HepG2 (cell line): ENCODE results near the gene PRTN3. TPM values are rescaled to one million over a fixed set of nuclear protein-coding genes. Genes with fewer than 3 reads are reported as not detected.

Source experiments
- AKAP8 ChIP-seq: sonication (generic); formaldehyde crosslinking; IDR thresholded peaks from 2 replicates; pipeline ENCODE4 v1.5.1; 2020; ENCODE audit warnings: mild to moderate bottlenecking, missing genetic modification reagents
- CCDC6 ChIP-seq: sonication (generic); formaldehyde crosslinking; IDR thresholded peaks from 2 replicates; pipeline ENCODE4 v1.8.1; 2022; ENCODE audit warnings: mild to moderate bottlenecking, missing genetic modification reagents, moderate library complexity
- IKZF4 ChIP-seq: sonication (generic); formaldehyde crosslinking; IDR thresholded peaks from 2 replicates; pipeline ENCODE4 v1.5.1; 2020; ENCODE audit warnings: borderline replicate concordance, mild to moderate bottlenecking, low read depth, missing genetic modification reagents; ENCODE audit errors: not compliant biosample characterization
- IRF2 ChIP-seq: IDR thresholded peaks from 2 replicates; pipeline ENCODE4 v1.6.1; 2018; ENCODE audit warnings: missing genetic modification reagents, missing compliant biosample characterization
- ISX ChIP-seq: sonication (generic); formaldehyde crosslinking; conservative IDR thresholded peaks from 2 replicates; pipeline ENCODE4 v1.5.0; 2020; ENCODE audit warnings: missing genetic modification reagents
- MIXL1 ChIP-seq: IDR thresholded peaks from 2 replicates; pipeline ENCODE4 v1.6.1; 2016
- MTF1 ChIP-seq: sonication (generic); formaldehyde crosslinking; IDR thresholded peaks from 2 replicates; pipeline ENCODE4 v1.5.0; 2020; ENCODE audit warnings: missing genetic modification reagents
- MZF1 ChIP-seq: sonication (generic); formaldehyde crosslinking; IDR thresholded peaks from 2 replicates; pipeline ENCODE4 v1.8.1; 2023; ENCODE audit warnings: mild to moderate bottlenecking, missing genetic modification reagents, borderline replicate concordance
- POLR2A ChIP-seq, 2 experiments: IDR thresholded peaks; 2 replicates each; pipeline ENCODE4 v1.6.1; 2011; ENCODE audit warnings: low read depth in 2 of 2, low read length in 2 of 2, mild to moderate bottlenecking in 1 of 2, moderate library complexity in 1 of 2; ENCODE audit not compliant: insufficient read depth in 1 of 2
- POLR2G ChIP-seq: fragments of 200-400 bp; formaldehyde crosslinking; IDR thresholded peaks from 2 replicates; pipeline ENCODE4 v1.6.1; 2018; ENCODE audit warnings: mild to moderate bottlenecking, low read depth, low read length, moderate library complexity
- RFX5 ChIP-seq: IDR thresholded peaks from 2 replicates; pipeline ENCODE4 v1.6.1; 2011; ENCODE audit warnings: low read depth, low read length, improper control_type of control experiment
- SALL2 ChIP-seq: sonication (generic); formaldehyde crosslinking; IDR thresholded peaks from 2 replicates; pipeline ENCODE4 v1.8.1; 2023; ENCODE audit warnings: mild to moderate bottlenecking, missing genetic modification reagents, inconsistent platforms
- SMAD9 ChIP-seq: sonication (generic); formaldehyde crosslinking; IDR thresholded peaks from 2 replicates; pipeline ENCODE4 v1.5.1; 2020; ENCODE audit warnings: mild to moderate bottlenecking, missing genetic modification reagents
- SYNCRIP ChIP-seq: fragments of 200-400 bp; formaldehyde crosslinking; IDR thresholded peaks from 2 replicates; pipeline ENCODE4 v1.6.1; 2018; ENCODE audit warnings: mild to moderate bottlenecking, low read depth, low read length; ENCODE audit not compliant: insufficient read depth
- ZFY ChIP-seq: sonication (generic); formaldehyde crosslinking; IDR thresholded peaks from 2 replicates; pipeline ENCODE4 v1.4.0; 2020; ENCODE audit warnings: missing genetic modification reagents
- ZNF180 ChIP-seq: sonication (generic); formaldehyde crosslinking; IDR thresholded peaks from 2 replicates; pipeline ENCODE4 v1.4.0; 2020; ENCODE audit warnings: low read depth, missing genetic modification reagents, borderline replicate concordance
- ZNF253 ChIP-seq: sonication (generic); formaldehyde crosslinking; IDR thresholded peaks from 2 replicates; pipeline ENCODE4 v1.8.0; 2022; ENCODE audit warnings: mild to moderate bottlenecking, missing genetic modification reagents, borderline replicate concordance
- ZNF556 ChIP-seq: sonication (generic); formaldehyde crosslinking; IDR thresholded peaks from 2 replicates; pipeline ENCODE4 v1.4.0; 2020; ENCODE audit warnings: mild to moderate bottlenecking, missing genetic modification reagents, borderline replicate concordance
- ZNF780A ChIP-seq: sonication (generic); formaldehyde crosslinking; IDR thresholded peaks from 2 replicates; pipeline ENCODE4 v1.8.0; 2022; ENCODE audit warnings: mild to moderate bottlenecking, missing genetic modification reagents, moderate library complexity
- ZNF816 ChIP-seq: sonication (generic); formaldehyde crosslinking; IDR thresholded peaks from 2 replicates; pipeline ENCODE4 v1.8.0; 2022; ENCODE audit warnings: missing genetic modification reagents, mild to moderate bottlenecking, borderline replicate concordance
- ZNF879 ChIP-seq: sonication (generic); formaldehyde crosslinking; IDR thresholded peaks from 2 replicates; pipeline ENCODE4 v1.8.1; 2023; ENCODE audit warnings: missing genetic modification reagents
- polyA plus RNA-seq, 8 experiments: library from polyadenylated mRNA; depleted of rRNA in 3 of 8; stranded (reverse) in 7 of 8; unstranded in 1 of 8; fragments of >200 nt; fragmentation: Illumina TruSeq in 4 of 8; extraction: Trizol in 4 of 8; gene quantifications; 2 replicates each; pipeline versions ENCODE4 v1.2.1 to v1.2.3, GENCODE V29; 2011 to 2016; ENCODE audit warnings: low read depth in 4 of 8, missing spikeins in 1 of 8, mixed read lengths in 1 of 8; ENCODE audit not compliant: insufficient read depth in 1 of 8
- total RNA-seq, 5 experiments: library from RNA; depleted of rRNA; stranded (reverse); fragments of >200 nt; fragmentation: Illumina TruSeq; extraction: Trizol; gene quantifications; 2 replicates each; pipeline ENCODE4 v1.2.3, GENCODE V29; 2016; ENCODE audit warnings: low read depth in 1 of 5
- TF ChIP-seq, protein P1 (sequence below): sonication (generic); formaldehyde crosslinking; IDR thresholded peaks from 2 replicates; pipeline ENCODE4 v1.8.1; 2023; ENCODE audit warnings: mild to moderate bottlenecking, inconsistent platforms, moderate library complexity, missing genetic modification reagents, borderline replicate concordance
- TF ChIP-seq, protein P2 (sequence below): sonication (generic); formaldehyde crosslinking; IDR thresholded peaks from 2 replicates; pipeline ENCODE4 v1.9.0; 2021; ENCODE audit warnings: missing genetic modification reagents, borderline replicate concordance
- TF ChIP-seq, protein P3 (sequence below): sonication (generic); formaldehyde crosslinking; IDR thresholded peaks from 2 replicates; pipeline ENCODE4 v1.4.0; 2020; ENCODE audit warnings: low read depth, missing genetic modification reagents

PRTN3 gene
- total and polyA plus RNA-seq, 2 of the 13 experiments (the other 11 are each of a cell fraction or from before 2014, with no cell fraction given): not detected

DNA sequence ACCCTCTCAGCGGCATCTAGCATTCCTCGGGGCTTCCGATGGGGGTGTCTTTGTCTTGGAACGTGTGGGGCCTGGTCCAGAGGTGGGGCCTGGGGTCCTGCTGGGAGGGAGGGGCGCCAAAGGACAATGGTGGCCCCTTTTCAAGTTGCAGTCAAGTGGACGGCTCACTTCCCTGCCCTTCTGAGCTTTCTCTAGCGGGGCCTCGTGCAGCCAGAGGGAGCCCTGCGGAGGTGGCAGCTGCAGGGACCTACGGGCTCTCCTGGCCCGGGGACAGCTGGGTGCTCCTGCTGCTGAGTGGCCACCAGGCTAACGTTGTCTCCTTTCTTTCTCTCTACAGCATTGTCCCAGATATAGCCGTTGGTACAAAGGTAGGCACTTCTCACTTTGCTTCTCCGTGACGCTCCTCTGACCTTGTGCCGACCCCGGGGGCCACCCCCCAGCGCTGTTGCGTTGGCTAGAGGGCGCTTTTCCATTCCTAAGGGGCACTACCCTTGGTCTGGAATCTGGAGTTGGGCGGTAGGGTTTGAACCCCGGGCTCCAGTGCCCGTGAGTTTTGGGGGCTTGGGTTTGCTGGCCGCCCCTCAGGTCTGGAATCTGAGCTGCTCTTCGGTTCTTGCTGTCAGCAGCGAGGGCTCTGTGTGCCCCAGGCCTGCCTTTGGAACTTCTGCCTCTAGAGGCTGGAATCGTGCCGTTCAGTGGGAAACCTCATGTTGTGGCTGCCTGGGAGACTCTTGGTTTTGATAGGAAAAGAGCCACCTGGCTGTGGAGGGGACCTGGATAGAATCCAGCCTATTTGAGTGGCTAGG, 41.5 kb upstream of the PRTN3 start (continued):
- no peak for TF ChIP-seq SYNCRIP
- TF ChIP-seq, protein P1, sequence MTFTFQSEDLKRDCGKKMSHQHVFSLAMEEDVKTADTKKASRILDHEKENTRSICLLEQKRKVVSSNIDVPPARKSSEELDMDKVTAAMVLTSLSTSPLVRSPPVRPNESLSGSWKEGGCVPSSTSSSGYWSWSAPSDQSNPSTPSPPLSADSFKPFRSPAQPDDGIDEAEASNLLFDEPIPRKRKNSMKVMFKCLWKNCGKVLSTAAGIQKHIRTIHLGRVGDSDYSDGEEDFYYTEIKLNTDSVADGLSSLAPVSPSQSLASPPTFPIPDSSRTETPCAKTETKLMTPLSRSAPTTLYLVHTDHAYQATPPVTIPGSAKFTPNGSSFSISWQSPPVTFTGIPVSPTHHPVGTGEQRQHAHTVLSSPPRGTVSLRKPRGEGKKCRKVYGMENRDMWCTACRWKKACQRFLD (CRISPR knock-in tag): no peak
- no peak for TF ChIP-seq SALL2 (CRISPR knock-in tag)
- no peak; the same call in 1 of the 2 replicates for TF ChIP-seq CCDC6 (CRISPR knock-in tag)
- 0 out of 2 replicates have a peak, but pooled peaks have one; percentile 10 for TF ChIP-seq ZNF816 (CRISPR knock-in tag)
- no peak for TF ChIP-seq ZNF180 (CRISPR knock-in tag)
- TF ChIP-seq AKAP8 (CRISPR knock-in tag): no peak; the same call in 1 of the 2 replicates
- TF ChIP-seq, protein P2, sequence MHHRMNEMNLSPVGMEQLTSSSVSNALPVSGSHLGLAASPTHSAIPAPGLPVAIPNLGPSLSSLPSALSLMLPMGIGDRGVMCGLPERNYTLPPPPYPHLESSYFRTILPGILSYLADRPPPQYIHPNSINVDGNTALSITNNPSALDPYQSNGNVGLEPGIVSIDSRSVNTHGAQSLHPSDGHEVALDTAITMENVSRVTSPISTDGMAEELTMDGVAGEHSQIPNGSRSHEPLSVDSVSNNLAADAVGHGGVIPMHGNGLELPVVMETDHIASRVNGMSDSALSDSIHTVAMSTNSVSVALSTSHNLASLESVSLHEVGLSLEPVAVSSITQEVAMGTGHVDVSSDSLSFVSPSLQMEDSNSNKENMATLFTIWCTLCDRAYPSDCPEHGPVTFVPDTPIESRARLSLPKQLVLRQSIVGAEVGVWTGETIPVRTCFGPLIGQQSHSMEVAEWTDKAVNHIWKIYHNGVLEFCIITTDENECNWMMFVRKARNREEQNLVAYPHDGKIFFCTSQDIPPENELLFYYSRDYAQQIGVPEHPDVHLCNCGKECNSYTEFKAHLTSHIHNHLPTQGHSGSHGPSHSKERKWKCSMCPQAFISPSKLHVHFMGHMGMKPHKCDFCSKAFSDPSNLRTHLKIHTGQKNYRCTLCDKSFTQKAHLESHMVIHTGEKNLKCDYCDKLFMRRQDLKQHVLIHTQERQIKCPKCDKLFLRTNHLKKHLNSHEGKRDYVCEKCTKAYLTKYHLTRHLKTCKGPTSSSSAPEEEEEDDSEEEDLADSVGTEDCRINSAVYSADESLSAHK: no peak
- no peak for TF ChIP-seq ZNF879 (CRISPR knock-in tag)
- TF ChIP-seq POLR2A (IDR thresholded peaks at IDR 0.05; ENCODE audit: insufficient read depth in 1 of 2, low read depth in 2 of 2, low read length in 2 of 2): peak in 1 of 2 experiments; percentile 51; a peak in 2 of 4 replicates
- TF ChIP-seq SMAD9 (CRISPR knock-in tag): no peak
- TF ChIP-seq ZFY: no peak; the same call in 1 of the 2 replicates
- TF ChIP-seq ZNF253 (CRISPR knock-in tag): no peak
- TF ChIP-seq MTF1 (CRISPR knock-in tag): no peak
- no peak for TF ChIP-seq RFX5
- no peak for TF ChIP-seq MZF1 (CRISPR knock-in tag)
- no peak for TF ChIP-seq IRF2 (CRISPR knock-in tag)
- no peak for TF ChIP-seq ZNF780A (CRISPR knock-in tag)
- TF ChIP-seq POLR2G: peak; percentile 37; the same call in 1 of the 2 replicates
- no peak for TF ChIP-seq ISX (CRISPR knock-in tag)
- TF ChIP-seq MIXL1 (CRISPR knock-in tag): no peak
- TF ChIP-seq, protein P3, sequence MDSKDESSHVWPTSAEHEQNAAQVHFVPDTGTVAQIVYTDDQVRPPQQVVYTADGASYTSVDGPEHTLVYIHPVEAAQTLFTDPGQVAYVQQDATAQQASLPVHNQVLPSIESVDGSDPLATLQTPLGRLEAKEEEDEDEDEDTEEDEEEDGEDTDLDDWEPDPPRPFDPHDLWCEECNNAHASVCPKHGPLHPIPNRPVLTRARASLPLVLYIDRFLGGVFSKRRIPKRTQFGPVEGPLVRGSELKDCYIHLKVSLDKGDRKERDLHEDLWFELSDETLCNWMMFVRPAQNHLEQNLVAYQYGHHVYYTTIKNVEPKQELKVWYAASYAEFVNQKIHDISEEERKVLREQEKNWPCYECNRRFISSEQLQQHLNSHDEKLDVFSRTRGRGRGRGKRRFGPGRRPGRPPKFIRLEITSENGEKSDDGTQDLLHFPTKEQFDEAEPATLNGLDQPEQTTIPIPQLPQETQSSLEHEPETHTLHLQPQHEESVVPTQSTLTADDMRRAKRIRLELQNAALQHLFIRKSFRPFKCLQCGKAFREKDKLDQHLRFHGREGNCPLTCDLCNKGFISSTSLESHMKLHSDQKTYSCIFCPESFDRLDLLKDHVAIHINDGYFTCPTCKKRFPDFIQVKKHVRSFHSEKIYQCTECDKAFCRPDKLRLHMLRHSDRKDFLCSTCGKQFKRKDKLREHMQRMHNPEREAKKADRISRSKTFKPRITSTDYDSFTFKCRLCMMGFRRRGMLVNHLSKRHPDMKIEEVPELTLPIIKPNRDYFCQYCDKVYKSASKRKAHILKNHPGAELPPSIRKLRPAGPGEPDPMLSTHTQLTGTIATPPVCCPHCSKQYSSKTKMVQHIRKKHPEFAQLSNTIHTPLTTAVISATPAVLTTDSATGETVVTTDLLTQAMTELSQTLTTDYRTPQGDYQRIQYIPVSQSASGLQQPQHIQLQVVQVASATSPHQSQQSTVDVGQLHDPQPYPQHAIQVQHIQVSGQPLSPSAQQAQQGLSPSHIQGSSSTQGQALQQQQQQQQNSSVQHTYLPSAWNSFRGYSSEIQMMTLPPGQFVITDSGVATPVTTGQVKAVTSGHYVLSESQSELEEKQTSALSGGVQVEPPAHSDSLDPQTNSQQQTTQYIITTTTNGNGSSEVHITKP (CRISPR knock-in tag): no peak
- no peak; the same call in 1 of the 2 replicates for TF ChIP-seq ZNF556 (CRISPR knock-in tag)
- peak; percentile 63 for TF ChIP-seq IKZF4 (CRISPR knock-in tag)
